ENCODE measurements around the gene WEE1. TPM values are rescaled to one million over a fixed set of nuclear protein-coding genes. Genes with fewer than 3 reads are reported as not detected.

The WEE1 gene
- 18.0 to 25.4 TPM (median 19.1 TPM) in 5 replicates for total RNA-seq (2022; extraction: Qiagen RNA extraction; ENCODE audit: low read depth)

GRCh38 chr11:9573052-9573774, at the start of gene WEE1:
WEE1 (plus strand) TSS chr11:9573670; CDS start chr11:9573934, 264 bp downstream.

Other genes with a start within 250 kb of the WEE1 start
- gene IPO7, start 189.0 kb upstream of the WEE1 start, total RNA-seq (2022; extraction: Qiagen RNA extraction; ENCODE audit: low read depth): 94.5 to 118 TPM (median 106 TPM) in 5 replicates
- gene ZNF143, start 112.7 kb upstream of the WEE1 start, total RNA-seq (2022; extraction: Qiagen RNA extraction; ENCODE audit: low read depth): 12.1 to 16.3 TPM (median 13.6 TPM) in 5 replicates
- 26.0 to 35.6 TPM (median 29.0 TPM) in 5 replicates for gene SWAP70, start 90.4 kb downstream of the WEE1 start, total RNA-seq (2022; extraction: Qiagen RNA extraction; ENCODE audit: low read depth)